Activated CD4-positive, CD25-positive, alpha-beta regulatory T cell treated with anti-CD3 and anti-CD28 coated beads, Interleukin-2, amount 50 U/mL, for 16 hours (primary cell): Measurements from ENCODE around the gene GPR152.
"Not testable (repeated sequence)": the region's sequence is repeated elsewhere in the genome, so short reads cannot be mapped to it uniquely, and the experiment has no call there.

Source experiments
- DNase-seq: peaks from one replicate; pipeline ENCODE4 v3.0.0-alpha.2; 2020; ENCODE audit warnings: low read depth, low spot score

GPR152 gene

DNA sequence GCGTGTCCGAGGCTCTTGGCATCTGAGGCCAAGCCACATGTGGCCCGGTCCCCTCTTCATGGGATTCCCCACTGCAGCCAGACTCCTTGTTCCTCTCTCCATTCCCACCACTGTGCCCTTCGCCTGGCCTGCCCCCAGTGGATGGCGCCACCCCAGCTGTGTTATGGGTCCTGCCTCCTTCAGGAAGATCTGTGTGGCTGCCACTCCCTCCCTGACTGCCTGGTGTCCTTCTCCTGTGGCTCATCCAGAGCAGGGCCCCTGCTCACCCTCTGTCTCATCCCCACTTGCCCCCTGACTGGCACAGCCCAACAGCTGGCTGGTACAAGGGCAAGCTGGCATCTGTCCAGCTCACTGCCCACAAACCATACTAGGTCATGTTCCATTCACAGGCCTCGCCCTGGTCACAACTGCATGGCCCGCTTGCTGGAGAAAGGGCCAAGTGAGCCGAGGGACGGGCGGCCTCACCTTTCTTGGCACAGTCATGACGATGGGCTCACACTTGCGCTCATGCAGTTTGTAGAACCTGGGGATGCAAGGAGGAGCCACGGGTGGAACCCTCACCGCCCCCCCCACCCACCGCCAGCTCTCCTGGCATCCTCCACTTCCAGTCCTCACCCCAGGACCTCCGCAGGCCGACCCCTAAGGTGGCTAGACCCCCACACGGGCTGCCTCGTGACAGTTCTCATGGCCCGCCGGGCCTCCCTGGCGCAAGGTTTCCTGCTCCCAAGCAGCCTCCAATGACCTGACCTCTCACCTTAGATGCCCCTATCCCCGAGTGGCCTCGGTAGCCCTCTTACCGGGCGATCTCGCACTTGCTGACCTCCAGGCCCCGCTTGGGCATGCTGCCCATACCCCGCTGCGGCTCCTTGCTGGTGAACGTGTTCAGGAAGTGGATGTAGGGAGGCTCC, 13.0 kb downstream of the GPR152 start:
- DNase-seq, result no peak

- DNase-seq, result peak; percentile 45
Measured at GRCh38 chr11:67438158-67438902, 14.2 kb downstream of the GPR152 start.

DNA sequence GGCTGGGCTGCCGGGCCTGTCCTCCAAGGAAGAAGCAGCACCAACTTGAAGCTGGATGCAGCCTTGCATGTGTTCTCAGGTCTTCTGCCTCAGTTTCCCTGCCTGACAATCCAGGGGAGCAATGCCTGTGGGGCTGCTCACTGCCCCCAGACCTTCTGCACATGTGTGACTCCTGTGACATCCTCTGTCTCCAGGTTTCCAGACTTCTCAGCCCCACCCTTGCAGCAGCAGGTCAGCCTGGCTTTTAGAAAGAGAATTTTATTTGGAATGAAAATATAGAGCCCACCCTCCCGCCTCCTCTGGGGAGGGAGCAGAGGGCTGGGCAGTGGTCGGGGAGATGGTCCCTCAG, 14.7 kb downstream of the GPR152 start:
- no peak for DNase-seq

DNA sequence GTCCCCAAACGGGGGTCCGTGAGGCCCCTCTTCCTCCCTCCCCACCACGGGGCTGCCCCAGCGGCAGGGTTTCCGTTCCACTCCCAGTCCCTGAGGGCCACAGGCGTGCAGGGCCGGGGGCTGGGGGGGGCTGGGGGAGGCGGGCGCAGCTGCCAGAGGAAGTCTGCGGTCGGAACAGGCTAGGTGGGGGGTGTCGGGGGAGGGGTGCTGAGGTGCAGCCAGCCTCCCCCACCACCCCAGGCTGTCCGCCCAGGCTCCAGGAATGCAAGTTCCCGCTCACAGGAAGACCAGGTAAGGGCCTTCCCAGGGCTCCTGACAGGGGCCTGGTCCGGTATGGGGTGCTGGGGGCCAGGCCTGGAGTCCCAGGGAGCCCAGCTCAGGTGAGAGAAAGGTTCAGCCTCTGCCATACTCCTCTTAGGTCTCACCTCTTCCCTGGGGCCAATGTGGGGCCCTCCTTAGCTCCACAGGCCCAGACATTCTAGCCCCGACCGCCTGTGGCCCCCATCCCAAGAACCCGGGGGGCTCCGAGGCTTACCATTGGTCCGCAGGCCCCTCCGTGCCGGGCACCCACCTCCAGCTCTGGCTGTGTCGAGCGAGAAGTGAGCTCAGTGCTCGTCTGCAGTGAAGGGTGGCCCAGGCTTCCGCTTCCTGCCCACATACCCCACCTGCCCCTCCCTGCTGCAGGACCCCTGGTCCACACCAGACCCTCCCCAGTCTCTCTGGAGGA, 15.3 kb downstream of the GPR152 start, which contains the start of gene PTPRCAP:
PTPRCAP (minus strand) TSS at position 601 of the 727 bp plus-strand sequence; CDS start at position 538, 63 bp downstream.
- DNase-seq, result no peak

- no peak for DNase-seq
Measured at GRCh38 chr11:67436459-67437081, 16.0 kb downstream of the GPR152 start.

DNA sequence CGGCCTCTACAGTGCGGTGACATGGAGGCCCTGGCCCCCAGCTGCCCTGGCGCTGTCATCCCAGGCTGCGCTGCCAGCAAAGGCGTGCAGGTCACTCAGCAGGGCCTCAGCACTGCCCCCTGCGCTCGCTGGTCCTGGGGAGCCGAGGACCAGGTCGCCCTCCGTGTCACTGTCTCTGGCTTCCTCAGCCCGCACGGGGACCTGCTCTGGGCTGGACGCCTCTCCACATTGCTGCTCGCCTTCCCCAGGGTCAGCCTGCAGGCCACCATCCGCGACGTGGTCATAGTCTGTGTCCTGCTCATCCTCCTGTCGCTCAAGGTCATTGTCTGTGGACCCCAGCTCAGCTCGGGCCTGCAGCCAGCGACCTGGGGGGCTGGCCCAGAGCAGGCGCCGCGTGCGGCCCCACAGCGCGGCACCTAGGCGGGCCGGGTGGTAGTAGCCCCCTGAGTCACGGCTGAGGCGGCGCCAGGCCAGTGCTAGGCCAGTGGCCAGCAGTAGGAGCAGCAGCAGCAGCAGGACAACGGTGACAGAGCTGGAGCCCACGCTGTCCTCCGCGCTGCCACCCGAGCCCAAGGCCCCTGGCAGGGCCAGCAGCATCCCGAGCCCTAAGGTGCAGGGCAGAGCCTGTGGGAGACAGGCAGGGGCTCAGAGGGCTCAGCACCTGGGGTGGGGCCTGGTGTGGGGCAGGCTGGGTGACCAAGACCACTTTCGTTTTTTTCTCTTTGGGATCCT, 16.6 kb downstream of the GPR152 start:
- DNase-seq, result no peak

DNA sequence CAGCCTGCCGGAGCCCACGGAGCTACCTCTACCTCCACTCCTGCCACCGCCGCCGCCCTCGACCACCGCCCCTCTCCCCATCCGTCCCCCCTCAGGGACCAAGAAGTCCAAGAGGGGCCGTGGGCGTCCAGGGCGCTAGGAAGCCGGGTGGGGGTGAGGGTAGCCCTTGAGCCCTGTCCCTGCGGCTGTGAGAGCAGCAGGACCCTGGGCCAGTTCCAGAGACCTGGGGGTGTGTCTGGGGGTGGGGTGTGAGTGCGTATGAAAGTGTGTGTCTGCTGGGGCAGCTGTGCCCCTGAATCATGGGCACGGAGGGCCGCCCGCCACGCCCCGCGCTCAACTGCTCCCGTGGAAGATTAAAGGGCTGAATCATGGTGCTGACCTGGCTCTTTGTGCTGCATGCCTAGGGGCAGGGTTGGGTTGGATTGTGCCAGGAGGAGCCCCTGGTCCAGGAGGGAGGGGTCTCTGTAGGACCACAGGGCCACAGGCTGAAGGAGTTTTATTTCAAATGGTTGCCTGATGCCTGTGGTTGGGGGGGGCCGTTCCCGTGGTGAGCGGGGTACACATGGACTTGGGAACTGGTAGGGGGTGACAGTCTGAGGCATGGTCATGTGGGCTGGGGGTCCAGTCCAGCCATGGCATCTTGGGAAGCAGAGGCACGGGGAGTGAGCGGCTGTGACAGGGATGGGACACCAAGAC, 17.4 kb downstream of the GPR152 start:
- DNase-seq, result no peak

GRCh38 chr11:67434395-67434881, 18.1 kb downstream of the GPR152 start:
- DNase-seq, result no peak

GRCh38 chr11:67433536-67434394, 18.8 kb downstream of the GPR152 start:
- DNase-seq, result no peak

DNA sequence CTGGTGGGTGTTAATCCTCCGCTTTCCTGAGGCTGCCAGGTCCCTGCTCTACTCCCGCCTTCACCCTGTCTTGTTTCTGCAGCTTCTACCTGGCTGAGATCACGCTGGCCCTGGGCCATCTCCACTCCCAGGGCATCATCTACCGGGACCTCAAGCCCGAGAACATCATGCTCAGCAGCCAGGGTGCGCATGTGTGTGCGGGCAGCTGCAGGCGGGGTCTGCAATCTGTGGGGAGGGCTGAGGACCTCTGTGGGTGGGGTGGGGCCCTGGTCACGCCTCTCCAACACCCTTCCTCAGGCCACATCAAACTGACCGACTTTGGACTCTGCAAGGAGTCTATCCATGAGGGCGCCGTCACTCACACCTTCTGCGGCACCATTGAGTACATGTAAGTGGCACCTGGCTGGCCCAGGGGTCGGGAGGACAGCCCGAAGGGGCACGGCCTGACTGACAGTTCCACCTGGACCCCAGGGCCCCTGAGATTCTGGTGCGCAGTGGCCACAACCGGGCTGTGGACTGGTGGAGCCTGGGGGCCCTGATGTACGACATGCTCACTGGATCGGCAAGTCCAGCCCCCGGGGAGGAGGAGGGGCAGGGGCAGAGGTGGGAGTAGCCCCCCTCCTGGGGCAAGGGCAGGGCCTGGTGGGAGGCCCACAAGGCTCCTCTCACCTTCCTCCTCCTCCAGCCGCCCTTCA, 19.7 kb downstream of the GPR152 start:
- no peak for DNase-seq

DNA sequence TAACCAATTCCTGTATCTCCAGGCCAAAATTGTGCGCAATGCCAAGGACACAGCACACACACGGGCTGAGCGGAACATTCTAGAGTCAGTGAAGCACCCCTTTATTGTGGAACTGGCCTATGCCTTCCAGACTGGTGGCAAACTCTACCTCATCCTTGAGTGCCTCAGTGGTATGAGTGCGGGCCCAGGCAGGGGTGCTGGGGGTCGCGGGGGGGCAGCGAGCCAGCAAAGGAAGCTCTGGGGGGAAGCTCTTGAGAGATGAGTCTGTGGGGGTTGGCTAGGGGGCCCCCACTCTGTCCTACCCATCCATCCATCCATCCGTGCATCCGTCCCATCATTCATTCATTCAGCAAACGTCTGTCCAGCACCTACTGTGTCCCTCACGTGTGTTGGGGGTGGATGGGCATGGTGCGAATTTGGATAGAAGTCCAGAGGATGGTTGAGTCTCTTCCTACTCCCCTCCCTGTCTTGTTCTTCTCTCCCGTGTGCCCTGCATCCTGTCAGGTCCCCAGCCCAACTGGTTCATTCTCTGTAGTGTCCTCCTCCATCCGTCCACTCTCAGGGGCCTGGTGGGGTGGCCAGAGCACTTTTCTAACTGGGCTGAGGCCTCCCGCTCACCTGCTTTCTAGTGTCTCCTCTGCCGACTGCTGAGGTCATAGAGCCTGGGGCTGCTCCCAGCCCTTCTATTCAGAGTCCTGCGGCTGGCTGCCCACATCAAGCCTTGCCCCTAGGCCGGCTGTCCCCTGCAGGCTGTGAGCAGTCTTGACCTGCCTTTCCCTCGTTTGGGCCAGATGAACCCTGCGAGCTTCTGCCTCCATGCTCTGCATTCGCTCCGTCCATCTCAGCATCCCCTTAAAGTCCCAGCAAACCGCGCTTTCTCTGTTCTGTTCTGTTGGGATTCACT, 20.9 kb downstream of the GPR152 start:
- no peak for DNase-seq

DNA sequence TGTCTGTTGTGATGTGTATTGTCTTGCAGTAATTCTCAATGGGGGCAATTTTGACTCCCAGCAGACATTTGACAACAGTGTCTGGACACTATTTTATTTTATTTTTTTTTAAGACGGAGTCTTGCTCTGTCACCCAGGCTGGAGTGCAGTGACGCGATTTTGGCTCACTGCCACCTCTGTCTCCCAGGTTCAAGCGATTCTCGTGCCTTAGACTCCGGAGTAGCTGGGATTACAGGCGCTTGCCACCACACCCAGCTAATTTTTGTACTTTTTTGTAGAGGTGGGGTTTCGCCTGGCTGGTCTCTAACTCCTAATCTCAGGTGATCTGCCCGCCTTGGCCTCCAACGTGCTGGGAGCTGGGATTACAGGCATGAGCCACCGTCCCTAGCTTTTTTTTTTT, 22.8 kb downstream of the GPR152 start:
- DNase-seq, result no peak

- DNase-seq, result no peak
Measured at GRCh38 chr11:67429038-67429668, 23.4 kb downstream of the GPR152 start.

- peak; percentile 100 for DNase-seq
Measured at GRCh38 chr11:67428052-67429001, 24.2 kb downstream of the GPR152 start, which contains the start of gene RPS6KB2. Gene RPS6KB2, plus strand, starts transcription at chr11:67428494. Its CDS starts 52 bp downstream, at chr11:67428546.

- not testable (repeated sequence) for DNase-seq
Measured at GRCh38 chr11:67427364-67427859, 25.1 kb downstream of the GPR152 start.
